Measurements from ENCODE around the gene ANTXR2.

DNA sequence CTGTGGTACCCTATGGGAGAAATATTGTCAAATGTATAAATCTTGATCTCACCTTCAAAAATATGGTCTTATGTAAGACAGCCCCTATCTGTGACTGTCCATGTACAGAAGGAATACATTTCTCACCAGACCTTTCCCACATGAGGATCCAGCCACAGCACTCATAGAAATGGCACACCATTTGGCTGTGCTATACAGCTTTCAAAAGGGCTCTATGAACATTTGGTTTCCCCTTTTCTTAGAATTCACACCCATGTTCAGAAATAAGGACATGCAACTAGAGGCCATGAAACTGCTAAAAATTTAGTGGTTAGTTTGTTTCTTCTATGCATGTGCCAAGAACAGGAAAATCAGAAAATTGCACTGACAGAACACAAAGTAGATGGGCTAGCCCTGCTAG, 62.7 kb downstream of the ANTXR2 start:
- TF ChIP-seq NFIC (IDR thresholded peaks at IDR 0.05; ENCODE audit: borderline replicate concordance), result no peak
- TF ChIP-seq, protein P1, sequence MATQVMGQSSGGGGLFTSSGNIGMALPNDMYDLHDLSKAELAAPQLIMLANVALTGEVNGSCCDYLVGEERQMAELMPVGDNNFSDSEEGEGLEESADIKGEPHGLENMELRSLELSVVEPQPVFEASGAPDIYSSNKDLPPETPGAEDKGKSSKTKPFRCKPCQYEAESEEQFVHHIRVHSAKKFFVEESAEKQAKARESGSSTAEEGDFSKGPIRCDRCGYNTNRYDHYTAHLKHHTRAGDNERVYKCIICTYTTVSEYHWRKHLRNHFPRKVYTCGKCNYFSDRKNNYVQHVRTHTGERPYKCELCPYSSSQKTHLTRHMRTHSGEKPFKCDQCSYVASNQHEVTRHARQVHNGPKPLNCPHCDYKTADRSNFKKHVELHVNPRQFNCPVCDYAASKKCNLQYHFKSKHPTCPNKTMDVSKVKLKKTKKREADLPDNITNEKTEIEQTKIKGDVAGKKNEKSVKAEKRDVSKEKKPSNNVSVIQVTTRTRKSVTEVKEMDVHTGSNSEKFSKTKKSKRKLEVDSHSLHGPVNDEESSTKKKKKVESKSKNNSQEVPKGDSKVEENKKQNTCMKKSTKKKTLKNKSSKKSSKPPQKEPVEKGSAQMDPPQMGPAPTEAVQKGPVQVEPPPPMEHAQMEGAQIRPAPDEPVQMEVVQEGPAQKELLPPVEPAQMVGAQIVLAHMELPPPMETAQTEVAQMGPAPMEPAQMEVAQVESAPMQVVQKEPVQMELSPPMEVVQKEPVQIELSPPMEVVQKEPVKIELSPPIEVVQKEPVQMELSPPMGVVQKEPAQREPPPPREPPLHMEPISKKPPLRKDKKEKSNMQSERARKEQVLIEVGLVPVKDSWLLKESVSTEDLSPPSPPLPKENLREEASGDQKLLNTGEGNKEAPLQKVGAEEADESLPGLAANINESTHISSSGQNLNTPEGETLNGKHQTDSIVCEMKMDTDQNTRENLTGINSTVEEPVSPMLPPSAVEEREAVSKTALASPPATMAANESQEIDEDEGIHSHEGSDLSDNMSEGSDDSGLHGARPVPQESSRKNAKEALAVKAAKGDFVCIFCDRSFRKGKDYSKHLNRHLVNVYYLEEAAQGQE (IDR thresholded peaks at IDR 0.05; ENCODE audit: low read depth, low read length), result no peak
- no peak for TF ChIP-seq NRF1 (IDR thresholded peaks at IDR 0.05; ENCODE audit: low read depth, low read length)
- TF ChIP-seq EP300 (IDR thresholded peaks at IDR 0.05; ENCODE audit: borderline replicate concordance in 1 of 2, low read depth in 1 of 2, low read length in 1 of 2), result no peak
- no peak for TF ChIP-seq CTCF (IDR thresholded peaks at IDR 0.05)
- no peak for TF ChIP-seq MXI1 (IDR thresholded peaks at IDR 0.05; ENCODE audit: low read depth, low read length)
